IPS DF 4.7 (cell line): ENCODE measurements around the gene GAGE12H.
A peak's percentile ranks its signal among the peaks of the same experiment; 100 is the strongest.
"Not testable (repeated sequence)": the region's sequence is repeated elsewhere in the genome, so short reads cannot be mapped to it uniquely, and the experiment has no call there.

ENCODE experiments used
- DNase-seq: peaks from one replicate; pipeline ENCODE4 v3.0.0-alpha.2; 2013; ENCODE audit warnings: low spot score; ENCODE audit errors: extremely low read depth

The GAGE12H gene

GRCh38 chrX:49579649-49580048 is at the start of gene GAGE12H:
Gene GAGE12H, plus strand, starts transcription at chrX:49579949. Its CDS starts 1,155 bp downstream, at chrX:49581104.
- not testable (repeated sequence) for DNase-seq

DNA sequence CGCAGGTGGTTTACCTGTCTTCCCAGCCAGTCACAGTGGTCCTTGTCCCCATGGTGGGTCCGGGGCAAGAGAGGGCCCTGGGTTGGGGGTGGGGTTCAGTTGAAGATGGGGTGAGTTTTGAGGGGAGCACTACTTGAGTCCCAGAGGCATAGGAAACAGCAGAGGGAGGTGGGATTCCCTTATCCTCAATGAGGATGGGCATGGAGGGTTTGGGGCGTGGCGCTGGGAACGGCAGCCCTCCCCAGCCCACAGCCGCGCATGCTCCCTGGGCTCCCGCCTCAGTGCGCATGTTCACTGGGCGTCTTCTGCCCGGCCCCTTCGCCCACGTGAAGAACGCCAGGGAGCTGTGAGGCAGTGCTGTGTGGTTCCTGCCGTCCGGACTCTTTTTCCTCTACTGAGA is 47.9 kb upstream of the GAGE12H start, which contains the start of gene GAGE12C:
Gene GAGE12C (plus strand): TSS at position 301 of the 400 bp plus-strand sequence. CDS start 1,155 bp downstream, outside the sequence.
- DNase-seq: not testable (repeated sequence)

- not testable (repeated sequence) for DNase-seq
These were observed 38.3 kb upstream of the GAGE12H start, which contains the start of gene GAGE12D for GRCh38 chrX:49541433-49541832. Gene GAGE12D, plus strand, starts transcription at chrX:49541733. Its CDS starts 1,155 bp downstream, at chrX:49542888.

DNA sequence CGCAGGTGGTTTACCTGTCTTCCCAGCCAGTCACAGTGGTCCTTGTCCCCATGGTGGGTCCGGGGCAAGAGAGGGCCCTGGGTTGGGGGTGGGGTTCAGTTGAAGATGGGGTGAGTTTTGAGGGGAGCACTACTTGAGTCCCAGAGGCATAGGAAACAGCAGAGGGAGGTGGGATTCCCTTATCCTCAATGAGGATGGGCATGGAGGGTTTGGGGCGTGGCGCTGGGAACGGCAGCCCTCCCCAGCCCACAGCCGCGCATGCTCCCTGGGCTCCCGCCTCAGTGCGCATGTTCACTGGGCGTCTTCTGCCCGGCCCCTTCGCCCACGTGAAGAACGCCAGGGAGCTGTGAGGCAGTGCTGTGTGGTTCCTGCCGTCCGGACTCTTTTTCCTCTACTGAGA is 28.8 kb upstream of the GAGE12H start, which contains the start of gene GAGE12E:
Gene GAGE12E (plus strand): TSS at position 301 of the 400 bp plus-strand sequence. CDS start 1,155 bp downstream, outside the sequence.
- not testable (repeated sequence) for DNase-seq

GRCh38 chrX:49560542-49560941 is 19.2 kb upstream of the GAGE12H start, which contains the start of gene GAGE12F:
Gene GAGE12F, plus strand, starts transcription at chrX:49560842. Its CDS starts 1,155 bp downstream, at chrX:49561997.
- DNase-seq: not testable (repeated sequence)

- not testable (repeated sequence) for DNase-seq
These were observed 11.0 kb upstream of the GAGE12H start for GRCh38 chrX:49568728-49569127.

- not testable (repeated sequence) for DNase-seq
These were observed 10.6 kb upstream of the GAGE12H start for GRCh38 chrX:49569152-49569551.

- not testable (repeated sequence) for DNase-seq
These were observed 9.6 kb upstream of the GAGE12H start, which contains the start of gene GAGE12G for GRCh38 chrX:49570100-49570499. Gene GAGE12G, plus strand, starts transcription at chrX:49570400. Its CDS starts 1,155 bp downstream, at chrX:49571555.

DNA sequence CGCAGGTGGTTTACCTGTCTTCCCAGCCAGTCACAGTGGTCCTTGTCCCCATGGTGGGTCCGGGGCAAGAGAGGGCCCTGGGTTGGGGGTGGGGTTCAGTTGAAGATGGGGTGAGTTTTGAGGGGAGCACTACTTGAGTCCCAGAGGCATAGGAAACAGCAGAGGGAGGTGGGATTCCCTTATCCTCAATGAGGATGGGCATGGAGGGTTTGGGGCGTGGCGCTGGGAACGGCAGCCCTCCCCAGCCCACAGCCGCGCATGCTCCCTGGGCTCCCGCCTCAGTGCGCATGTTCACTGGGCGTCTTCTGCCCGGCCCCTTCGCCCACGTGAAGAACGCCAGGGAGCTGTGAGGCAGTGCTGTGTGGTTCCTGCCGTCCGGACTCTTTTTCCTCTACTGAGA is 9.4 kb downstream of the GAGE12H start, which contains the start of gene GAGE2A:
Gene GAGE2A (plus strand): TSS at position 301 of the 400 bp plus-strand sequence. CDS start 1,155 bp downstream, outside the sequence.
- not testable (repeated sequence) for DNase-seq

DNA sequence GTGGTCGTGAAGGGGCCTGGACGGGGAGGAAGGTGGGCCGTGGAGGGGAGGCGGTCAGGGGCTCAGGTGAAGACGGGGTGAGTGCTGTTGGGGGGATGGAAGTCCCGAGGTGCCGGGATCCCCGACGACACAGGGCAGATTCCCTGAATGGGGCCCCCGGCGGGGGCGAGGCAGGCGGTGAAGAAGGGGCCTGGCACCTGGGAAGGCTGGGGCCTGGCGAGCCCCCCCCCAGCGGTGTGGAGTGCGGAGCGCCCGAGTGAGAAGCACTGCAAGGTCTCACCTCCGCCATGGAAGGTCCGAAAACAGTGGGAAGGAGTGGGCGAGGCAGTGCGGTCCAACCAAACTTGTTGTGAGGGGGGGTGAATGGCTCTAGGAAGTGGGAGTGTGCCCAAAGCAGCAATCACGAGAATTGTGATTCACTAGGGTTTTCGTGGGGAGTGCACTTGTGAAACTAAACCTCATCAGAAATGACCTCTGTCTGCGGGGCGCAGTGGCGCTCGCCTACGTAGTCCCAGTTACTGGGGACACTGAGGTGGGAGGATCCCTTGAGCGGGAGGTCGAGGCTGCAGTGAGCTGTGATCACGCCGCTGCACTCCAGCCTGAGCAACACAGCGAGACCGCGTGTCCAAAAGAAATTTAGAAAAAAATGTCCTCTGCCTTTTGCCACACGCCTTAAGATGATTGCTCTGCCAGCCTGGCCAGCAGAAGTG is 10.2 kb downstream of the GAGE12H start:
- DNase-seq: not testable (repeated sequence)

GRCh38 chrX:49590488-49590887 is 10.7 kb downstream of the GAGE12H start:
- not testable (repeated sequence) for DNase-seq

DNA sequence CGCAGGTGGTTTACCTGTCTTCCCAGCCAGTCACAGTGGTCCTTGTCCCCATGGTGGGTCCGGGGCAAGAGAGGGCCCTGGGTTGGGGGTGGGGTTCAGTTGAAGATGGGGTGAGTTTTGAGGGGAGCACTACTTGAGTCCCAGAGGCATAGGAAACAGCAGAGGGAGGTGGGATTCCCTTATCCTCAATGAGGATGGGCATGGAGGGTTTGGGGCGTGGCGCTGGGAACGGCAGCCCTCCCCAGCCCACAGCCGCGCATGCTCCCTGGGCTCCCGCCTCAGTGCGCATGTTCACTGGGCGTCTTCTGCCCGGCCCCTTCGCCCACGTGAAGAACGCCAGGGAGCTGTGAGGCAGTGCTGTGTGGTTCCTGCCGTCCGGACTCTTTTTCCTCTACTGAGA is 19.0 kb downstream of the GAGE12H start, which contains the start of gene GAGE1:
Gene GAGE1 (plus strand): TSS at position 301 of the 400 bp plus-strand sequence. CDS start 1,155 bp downstream, outside the sequence.
- DNase-seq: not testable (repeated sequence)

DNA sequence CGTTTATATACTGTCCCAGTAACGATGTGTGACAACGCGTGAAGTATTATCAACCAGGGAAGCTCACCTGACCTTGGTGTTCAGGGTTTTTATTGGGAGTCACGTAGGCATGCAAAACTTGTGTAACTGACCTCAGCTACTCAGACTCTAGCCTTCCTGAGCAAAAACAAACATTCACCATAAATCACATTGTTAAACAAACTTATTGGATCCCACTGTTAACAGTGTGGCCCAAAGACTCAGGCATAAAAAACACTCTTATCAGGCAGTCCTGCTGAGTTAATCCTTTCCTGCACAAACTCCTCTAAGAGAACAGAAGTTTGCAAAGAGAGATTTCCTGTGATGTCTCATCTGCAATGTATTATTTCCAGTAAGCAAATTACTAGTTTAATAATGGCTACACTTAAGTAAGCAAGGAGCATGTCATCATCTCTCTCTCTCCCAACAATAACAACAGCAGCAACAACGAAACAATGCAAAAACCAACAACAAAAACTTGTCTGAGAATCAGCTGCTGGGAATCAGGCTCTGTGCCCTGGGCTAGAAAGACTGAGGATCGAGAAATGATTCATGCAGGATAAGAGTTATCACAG is 31.1 kb downstream of the GAGE12H start:
- DNase-seq: no peak

DNA sequence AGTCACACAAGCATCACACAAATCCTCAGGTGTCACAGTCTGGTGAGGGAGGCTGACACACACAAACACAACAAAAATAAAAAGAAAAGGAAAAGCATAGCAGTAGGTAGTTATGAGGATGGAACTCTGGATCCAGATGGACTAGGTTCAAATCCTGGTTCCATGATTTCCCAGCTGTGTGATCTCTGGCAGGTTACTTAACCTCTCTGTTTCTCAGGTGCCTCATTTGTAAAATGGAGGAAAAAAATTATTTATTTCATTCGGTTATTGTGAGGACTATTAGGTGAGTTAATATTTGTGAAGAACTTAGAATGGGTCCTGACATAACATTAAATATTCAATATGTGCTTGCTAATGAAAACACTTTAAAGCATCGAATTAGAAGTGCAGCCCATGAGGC is 38.8 kb downstream of the GAGE12H start:
- DNase-seq: no peak

GRCh38 chrX:49627086-49627777 is 47.5 kb downstream of the GAGE12H start:
- DNase-seq: peak; percentile 1
